ENCODE measurements around the gene CUL9.
A peak's percentile ranks its signal among the peaks of the same experiment; 100 is the strongest.
"Not testable (repeated sequence)": the region's sequence is repeated elsewhere in the genome, so short reads cannot be mapped to it uniquely, and the experiment has no call there.

The CUL9 gene

DNA sequence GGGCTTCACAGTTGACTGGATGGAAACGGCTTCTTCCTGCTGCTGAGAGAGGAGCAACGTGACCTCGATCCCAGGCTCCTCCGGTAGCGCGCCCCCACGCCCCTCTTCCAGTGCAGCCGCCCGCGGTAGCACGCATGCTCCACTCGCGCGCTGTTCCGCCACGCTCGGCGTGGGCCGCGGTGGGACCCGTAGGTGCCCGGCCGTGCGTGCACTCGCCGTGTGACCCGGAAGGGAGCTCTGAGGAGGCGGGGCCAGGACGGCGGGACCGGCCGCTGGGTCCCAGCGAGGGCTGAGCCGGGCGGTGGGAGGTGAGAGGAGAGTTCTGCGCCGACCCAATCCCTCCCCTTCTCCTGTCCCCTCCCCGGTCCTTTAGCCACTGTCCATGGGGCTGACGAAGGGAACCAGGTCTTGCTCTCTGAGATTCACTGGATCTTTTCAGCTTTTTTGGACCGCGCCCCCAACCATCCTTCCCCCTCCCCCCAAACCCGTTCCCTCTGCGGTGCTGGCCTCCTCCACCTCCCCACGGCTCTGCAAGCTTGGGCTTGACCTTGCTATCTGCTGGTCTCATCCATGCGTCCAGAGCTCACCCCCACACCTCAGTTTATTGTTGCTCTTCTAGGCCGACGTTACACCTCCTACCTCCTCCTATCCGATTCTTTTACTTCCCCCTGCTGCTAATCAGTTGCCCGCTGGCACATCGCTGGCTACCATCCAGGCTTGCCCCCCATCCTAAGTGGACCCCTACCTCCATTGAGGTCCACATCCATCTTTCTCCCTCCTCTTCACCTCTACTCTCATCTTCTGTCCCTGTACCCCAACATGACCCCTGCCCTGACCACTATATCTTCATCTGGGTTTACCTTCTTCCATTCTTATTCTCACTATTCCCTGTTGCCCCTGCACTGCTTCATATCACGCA, at the start of gene CUL9:
Gene CUL9, plus strand, starts transcription at position 255 of the 919 bp plus-strand sequence. CDS start 2,115 bp downstream, outside the sequence.
- DNase-seq, result peak; percentile 84

DNA sequence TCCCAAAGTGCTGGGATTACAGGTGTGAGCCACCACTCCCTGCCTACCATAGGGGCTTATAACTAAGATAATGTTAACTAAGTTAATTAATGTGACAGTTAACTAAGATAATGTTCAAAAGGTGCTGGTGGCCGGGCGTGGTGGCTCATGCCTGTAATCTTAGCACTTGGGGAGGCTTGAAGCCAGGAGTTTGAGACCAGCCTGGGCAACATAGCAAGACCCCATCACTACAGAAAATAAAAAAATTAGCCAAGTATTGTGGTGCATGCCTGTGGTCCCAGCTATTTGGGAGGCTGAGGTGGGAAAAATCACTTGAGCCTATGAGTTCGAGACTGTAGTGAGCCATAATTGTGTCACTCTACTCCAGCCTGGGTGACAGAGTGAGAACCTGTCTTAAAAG, 43.7 kb upstream of the CUL9 start:
- no peak for DNase-seq

DNA sequence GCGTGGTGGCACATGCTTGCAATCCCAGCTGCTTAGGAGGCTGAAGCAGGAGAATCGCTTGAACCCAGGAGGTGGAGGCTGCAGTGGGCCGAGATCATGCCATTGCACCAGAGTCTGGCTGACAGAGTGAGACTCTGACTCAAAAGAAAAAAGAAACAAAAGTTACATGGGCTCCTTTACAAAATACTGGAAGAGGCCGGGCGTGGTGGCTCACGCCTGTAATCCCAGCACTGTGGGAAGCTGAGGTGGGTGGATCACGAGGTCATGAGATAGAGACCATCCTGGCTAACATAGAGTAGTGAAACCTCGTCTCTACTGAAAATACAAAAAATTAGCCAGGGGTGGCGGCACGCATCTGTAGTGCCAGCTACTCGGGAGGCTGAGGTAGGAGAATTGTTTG, 42.0 kb upstream of the CUL9 start:
- DNase-seq, result not testable (repeated sequence)

DNA sequence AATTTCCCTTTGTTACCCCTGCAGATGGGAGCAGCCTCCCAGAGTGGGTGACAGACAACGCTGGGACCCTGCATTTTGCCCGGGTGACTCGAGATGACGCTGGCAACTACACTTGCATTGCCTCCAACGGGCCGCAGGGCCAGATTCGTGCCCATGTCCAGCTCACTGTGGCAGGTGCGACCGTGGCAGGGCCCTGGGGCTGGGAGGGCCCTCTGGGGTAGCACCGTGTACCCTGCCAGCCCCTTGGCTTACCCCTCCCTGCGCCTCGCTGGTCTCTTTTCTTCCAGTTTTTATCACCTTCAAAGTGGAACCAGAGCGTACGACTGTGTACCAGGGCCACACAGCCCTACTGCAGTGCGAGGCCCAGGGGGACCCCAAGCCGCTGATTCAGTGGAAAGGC, 40.4 kb upstream of the CUL9 start:
- DNase-seq, result no peak

DNA sequence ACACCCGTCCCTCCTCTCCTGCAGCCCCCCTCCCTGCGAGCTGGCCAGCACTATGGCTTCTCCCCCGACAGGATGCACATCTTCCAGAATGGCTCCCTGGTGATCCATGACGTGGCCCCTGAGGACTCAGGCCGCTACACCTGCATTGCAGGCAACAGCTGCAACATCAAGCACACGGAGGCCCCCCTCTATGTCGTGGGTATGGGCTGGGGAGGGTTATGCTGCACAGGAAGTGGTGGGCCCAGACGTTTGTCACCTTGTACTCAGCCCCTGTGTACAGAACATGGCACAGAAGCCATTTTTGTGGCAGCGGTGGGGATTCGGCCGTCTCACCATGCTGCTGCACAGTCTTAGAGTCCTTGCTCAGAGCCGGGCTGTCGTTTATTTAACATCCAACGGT, 39.9 kb upstream of the CUL9 start:
- DNase-seq, result no peak

DNA sequence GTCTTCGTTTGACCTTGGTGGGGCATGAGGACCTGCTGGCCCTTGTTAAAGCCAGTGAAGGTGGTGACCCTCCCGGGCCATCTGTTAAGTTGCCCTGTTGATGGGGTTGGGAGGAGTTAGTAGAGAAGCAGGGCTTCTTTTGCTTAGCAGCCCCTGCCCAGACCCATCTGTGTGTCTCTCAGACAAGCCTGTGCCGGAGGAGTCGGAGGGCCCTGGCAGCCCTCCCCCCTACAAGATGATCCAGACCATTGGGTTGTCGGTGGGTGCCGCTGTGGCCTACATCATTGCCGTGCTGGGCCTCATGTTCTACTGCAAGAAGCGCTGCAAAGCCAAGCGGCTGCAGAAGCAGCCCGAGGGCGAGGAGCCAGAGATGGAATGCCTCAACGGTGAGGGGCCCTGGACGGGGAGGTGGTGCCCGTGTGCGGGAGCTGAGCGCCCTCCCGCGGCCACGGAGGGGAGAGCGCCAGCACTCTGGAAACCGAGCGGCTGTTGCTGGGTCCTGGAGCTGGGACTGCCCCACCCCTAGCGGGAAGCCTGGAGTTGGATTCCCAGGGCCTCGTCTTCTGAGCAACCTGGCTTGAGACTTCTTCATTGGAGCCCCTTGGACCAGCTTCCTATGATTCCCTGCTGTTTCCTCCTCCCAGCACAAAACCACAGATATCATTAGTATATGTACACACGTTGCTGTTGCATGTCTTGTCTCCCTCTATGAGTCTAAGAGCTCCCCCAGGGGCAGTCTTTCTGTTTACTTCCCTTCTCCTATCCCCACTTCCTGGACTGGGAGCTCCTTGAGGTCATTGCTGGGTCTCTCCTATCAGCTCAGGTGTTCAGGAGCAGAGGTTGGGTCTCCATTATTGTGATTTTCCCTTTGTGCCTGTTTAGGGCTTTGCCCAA, 38.5 kb upstream of the CUL9 start:
- peak; percentile 95 for DNase-seq

DNA sequence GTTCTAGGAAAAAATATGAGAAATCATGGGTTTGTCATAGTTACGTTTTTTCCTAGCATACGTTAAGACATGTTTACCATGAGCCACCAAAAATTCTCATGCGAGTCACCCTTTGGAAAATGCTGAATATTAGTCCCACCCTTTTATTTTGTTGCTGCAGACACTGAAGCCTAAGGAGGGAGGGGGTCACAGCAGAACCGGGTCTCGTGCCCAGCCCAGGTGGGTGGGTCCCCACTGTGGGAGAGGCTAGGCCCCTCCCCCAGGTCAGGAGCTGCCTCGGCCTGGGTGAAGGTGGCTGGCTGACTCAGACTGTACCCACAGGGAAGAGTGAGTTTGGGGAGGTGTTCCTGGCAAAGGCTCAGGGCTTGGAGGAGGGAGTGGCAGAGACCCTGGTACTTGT, 37.1 kb upstream of the CUL9 start:
- DNase-seq, result no peak

DNA sequence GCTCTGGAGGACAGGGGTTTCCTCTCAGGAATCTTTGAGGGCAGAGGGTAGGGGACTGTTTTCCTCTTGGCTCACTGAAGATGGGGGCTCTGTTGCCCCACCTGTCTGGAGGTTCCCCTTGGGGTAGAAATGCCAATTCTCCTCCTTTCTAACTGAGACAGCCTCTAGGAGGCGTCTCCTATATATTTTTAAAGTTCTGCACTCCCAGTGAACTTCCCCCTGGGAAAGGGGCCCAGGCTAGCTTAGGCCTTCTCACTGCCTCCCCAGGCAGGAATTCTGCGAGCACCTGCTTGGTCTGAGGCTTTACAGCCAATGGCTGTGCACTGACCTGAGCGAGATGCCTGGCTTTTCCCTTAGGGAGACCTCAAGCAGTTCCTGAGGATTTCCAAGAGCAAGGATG, 35.7 kb upstream of the CUL9 start:
- no peak for DNase-seq

DNA sequence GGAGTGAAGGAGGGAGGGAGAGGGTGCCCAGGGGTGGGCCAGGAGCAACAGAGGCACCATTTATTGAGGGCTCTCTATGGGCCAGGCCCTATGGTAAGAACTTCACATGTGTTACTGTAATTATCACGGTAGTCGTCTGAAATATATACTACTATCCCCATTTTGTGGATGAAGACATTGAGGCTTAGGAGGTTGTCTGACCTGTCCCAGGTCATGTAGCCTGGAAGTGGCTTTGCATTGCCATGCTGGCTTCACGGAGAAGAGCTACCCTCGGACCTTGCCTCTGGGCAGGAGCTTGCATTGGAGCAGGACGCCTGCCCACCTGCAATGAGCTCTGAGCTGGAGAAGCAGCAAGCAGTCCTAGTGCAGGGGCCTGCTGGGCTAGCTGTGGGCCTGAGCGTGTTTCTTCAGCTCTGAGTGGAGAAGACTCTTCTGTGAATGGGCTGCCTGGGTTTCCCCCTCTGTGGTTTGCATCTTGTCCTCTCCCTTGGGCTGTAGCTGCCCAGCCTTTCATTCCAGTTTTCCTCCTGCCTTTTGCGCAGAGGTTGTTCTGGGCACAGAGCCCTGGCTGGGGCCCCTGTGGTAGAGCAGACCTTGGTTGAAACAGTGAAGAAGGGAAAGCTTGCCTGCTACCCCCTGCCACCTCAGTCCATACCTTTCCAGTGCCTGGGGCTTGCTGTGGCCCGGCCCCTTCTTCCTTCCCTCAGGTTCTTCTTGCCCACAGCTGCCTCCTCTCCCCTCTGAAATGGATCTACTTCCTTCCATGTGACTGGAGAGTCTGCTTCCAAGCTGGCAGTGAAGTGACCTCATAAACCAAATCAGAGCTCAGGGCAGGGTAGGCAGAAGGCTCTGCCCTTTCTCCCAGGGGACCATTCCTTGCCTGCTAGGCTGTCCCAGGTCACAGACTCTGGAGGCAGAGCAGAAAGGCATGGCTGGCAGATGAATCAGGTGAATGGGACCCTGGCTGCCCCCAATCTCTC, 35.0 kb upstream of the CUL9 start:
- DNase-seq, result no peak

DNA sequence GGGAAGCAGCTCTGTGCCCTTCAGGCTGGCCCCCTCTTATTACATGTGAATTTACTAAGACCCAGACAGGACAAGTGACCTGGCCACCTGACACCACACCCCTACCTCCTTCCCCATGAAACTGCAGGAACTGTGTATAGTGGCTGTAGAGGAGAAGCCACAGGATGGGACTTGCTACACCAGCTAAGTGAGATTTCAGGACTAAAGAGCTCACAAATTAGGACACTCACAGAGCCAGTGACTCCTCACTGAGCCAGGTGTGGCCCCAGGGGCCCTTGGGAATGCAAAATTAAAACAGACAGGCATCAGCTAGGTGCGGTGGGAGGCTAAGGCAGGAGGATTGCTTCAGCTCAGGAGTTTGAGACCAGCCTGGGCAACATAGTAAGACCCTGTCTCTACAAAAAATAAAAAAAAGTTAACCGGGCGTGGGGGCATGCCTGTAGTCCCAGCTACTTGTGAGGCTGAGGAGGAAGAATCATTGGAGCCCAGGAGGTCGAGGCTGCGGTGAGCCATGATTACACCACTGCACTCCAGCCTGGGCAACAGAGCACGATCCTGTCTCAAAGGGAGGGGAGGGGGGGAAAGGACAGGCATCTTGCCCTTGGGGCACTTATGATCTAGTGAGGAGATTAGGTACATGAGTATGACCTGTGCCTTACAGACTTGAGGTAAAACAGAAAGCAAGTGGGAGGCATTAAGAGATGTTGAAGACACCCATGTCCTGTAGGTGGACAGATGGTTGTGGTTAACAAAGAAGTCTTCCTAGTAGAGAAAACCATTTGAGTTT, 34.1 kb upstream of the CUL9 start:
- no peak for DNase-seq

DNA sequence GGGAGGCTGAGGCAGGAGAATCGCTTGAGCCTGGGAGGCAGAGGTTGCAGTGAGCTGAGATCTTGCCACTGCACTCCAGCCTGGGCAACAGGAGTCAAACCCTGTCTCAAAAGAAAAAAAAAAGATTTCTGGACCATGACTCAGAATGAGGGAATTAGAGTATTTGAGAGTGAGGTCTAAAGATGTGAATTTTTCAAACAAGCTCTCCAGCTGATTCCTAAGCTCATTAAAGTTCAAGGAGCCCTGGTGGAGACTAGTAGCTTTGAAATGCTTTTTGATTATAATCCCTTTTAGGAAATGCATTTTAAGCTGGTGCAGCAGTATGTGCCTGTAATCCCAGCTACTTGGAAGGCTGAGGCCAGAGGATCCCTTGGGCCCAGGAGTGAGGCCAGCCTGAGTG, 32.7 kb upstream of the CUL9 start:
- no peak for DNase-seq

DNA sequence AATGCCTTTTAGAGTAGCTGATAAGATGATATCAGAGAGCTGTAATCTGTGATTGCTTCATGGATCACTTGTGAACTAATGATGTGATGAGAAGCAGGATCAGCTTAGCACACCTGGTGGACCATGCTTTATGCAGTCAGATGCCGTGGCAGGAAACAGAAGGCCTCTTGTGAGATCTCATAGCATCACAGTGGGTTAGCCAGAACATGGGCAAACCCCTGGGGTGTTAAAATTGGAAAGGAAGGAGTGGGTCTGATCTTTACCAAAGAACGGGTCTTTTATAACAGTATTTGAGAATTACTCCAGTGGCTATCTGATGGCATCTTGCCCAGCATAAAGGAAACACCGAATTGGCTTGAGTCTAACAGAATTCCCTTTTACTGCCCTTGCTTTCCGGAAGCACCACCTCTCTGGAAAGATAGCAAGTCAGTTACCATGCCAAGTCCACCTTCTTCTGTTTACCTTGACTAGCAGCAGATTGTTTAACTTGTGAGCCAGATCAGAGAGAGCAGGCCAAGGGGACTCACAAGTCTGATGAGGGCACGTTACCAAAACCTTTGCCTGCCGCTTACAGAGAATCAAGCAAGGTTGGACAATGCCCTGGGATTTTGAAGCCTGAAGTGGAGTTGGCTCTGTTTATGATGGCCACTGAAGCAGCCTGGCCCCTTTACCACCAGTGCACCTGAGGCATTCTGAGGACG, 31.8 kb upstream of the CUL9 start:
- DNase-seq, result no peak

DNA sequence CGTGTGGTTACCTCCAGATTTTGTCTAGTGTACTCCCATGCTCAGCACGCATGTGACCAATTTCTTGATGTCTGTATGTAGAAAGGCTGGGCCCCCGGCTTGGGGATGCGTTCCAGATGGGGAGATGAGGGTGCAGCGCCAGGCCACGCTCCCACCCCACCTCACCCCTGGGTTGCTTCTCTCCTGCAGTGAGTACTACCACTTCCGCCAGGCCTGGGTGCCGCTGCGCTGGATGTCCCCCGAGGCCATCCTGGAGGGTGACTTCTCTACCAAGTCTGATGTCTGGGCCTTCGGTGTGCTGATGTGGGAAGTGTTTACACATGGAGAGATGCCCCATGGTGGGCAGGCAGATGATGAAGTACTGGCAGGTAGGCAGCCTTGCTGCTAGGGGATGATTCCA, 22.4 kb upstream of the CUL9 start:
- no peak for DNase-seq

DNA sequence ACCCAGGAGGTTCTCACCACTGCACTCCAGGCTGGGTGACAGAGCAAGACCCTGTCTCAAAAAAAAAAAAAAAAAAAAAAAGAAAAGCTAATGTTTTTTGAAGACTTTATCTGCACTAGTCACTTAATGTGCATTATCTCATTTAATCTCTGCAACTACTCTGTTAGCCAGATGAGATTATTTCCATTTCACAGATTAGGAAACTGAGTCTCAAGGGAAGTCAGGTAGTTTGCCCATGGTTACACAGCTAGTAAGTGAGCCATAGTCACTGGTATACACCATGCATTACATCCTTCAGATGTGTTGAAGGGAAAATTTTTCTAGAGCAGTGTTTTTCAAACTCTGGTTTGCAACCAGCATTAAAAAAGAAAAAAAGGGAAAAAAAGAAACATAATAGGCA, 18.1 kb upstream of the CUL9 start:
- DNase-seq, result no peak

DNA sequence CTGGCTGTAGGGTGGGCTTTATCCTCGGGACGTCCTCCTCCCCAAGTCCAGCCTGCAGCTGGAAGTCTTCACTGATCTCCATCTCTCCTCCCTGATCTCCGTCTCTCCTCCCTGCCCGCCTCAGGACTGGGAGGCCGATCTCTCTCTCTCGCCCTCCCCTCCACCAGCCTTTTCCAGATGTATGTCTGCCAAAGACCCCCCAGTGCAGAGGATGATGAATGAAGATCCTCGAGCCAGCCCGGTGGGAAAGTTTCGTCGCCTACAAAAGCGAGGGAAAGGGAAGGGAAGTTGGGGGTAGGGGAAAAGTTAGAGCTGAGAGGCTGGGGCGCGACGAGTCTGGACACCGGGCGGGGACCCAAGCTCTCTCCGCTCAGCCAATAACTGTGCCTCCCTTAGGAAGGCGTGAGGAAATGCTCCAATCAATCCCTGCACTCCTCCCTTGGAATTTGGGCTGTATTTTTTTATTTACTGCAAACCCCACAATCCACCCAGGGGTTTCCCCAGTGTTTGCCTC, 11.5 kb upstream of the CUL9 start:
- DNase-seq, result no peak

DNA sequence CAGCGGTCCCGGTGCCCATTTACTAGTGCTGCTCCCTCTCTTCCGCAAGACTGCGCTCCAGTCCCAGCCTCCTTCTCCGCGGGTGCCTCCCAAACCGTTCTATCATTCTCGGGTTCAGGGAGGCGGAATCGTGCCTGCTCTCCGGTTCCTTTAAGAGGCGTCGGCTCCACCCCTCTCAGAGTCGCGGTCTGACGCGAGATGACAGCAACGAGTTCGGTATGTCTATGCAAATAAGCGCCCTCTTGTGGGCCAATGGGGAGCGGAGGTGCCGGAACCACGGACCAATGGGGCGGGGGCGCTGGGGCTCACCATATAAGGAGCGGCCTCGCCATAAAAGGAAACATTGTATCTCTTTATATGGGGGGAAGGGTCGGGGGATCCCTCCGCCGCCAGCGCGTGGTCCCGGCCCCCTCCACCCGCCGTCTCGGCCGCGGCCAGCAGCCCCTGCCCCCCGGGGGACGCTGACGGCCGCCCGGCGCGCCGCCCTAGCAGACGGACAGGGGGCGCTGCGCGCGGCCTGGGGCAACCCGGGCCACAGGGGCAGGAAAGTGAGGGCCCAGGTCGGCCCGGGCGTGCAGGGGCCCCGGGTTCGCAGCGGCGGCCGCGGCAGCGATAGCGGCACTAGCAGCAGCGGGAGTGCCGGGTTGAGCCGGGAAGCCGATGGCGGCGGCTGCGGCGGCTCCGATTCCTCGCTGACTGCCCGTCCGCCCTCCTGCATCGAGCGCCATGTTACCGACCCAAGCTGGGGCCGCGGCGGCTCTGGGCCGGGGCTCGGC, 10.9 kb upstream of the CUL9 start, which contains the start of gene SRF:
Gene SRF, plus strand, starts transcription at position 339 of the 776 bp plus-strand sequence. Its CDS starts 388 bp downstream, at position 727.
- DNase-seq, result peak; percentile 100

DNA sequence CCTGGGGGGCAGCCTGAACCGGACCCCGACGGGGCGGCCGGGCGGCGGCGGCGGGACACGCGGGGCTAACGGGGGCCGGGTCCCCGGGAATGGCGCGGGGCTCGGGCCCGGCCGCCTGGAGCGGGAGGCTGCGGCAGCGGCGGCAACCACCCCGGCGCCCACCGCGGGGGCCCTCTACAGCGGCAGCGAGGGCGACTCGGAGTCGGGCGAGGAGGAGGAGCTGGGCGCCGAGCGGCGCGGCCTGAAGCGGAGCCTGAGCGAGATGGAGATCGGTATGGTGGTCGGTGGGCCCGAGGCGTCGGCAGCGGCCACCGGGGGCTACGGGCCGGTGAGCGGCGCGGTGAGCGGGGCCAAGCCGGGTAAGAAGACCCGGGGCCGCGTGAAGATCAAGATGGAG, 10.3 kb upstream of the CUL9 start:
- no peak for DNase-seq

DNA sequence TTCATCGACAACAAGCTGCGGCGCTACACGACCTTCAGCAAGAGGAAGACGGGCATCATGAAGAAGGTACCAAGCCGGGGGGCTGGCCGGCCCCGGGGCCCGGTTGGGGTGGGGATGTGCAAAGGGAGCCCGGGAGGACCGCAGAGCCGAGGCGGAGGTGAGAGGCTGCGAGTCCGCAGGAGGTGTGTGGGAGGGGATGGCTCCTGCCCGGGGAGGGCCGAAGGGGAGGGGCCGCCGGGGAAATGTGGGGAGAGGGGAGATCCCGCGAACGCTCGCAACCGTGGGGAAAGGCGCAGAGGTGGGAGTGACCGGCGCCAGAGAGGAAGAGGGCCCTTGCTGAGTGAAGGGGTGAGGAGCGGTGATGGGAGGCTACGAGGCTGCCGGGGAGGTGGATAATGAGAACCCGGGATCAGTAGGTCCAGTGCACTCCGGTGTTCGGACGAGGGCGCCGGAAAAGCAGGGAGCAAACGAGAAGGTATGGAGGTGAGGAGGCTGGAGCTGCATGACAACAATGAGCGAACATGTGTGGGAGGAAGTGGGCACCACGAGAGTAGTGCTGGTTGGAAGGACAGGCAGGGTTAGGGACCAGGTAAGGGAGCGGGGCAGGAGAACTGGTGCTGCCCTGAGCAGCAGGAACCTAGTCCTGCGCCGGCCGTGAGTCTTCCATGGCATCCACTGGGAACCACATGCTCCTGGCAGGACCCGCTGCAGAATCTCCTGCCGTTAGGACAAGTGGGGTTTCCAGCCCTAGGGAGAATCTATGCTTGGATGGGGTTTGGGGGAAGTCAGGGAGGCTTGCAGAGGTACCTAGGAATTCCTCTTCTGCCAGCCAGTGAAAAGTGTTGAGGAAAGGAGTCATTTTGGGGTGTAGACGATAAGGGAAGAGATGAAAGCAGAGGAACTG, 9.6 kb upstream of the CUL9 start:
- DNase-seq, result peak; percentile 76

Data from left hindlimb (tissue), 1 donor.